NCI-H748 (cell line): Measurements from ENCODE around the gene HSD17B12.

Experiments used
- DNase-seq: peaks from one replicate; lab custom pipeline; 2025; ENCODE audit not compliant: unreplicated experiment; lab: John Stamatoyannopoulos, UW

The HSD17B12 gene

GRCh38 chr11:43861141-43861540 is 180.6 kb downstream of the HSD17B12 start:
- no peak for DNase-seq

GRCh38 chr11:43866520-43866919 is 186.0 kb downstream of the HSD17B12 start:
- no peak for DNase-seq

- DNase-seq: no peak
Observed at GRCh38 chr11:43866969-43867368, 186.4 kb downstream of the HSD17B12 start.

GRCh38 chr11:43868852-43869567 is 188.5 kb downstream of the HSD17B12 start:
- DNase-seq: peak; percentile 53

DNA sequence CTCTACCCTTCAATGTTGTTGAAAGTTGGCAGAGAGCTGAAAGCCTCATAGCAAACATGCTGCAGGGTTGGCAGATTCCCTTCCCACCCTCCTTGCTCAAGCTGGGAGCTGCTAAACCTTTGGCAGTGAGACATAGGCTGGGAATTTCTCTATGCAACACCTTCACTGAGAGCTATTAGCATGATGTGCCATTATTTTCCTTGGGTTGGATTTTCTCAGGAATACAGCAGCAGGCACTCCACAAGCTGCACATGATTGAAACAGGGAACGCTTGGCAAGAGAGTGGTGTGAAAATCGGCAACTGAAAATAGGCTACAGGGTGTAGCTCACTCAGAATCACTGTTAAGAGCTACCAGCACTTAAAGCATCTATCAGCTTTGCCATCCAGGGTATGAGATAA is 190.5 kb downstream of the HSD17B12 start:
- no peak for DNase-seq

DNA sequence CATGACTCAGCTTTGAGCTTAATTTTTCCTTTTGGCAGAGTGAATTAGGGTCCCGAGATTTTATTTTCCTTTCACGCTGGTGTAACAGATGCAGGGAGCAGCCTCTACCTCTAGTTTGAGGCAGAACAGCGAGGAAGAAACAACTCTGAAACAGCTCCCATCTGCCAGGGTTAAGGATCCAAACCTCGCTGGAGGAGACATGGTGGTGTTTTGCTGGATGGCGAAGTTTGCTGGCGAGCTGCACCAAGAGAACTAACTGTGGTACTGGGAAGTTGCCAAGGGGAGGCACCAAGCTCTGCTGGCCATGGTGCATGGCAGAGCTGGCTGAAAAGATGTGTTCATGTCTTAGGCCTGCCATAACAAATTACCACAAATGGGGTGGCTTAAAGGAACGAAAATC is 192.5 kb downstream of the HSD17B12 start:
- DNase-seq: no peak

GRCh38 chr11:43874078-43874477 is 193.5 kb downstream of the HSD17B12 start:
- no peak for DNase-seq

GRCh38 chr11:43874738-43875137 is 194.2 kb downstream of the HSD17B12 start:
- DNase-seq: no peak

DNA sequence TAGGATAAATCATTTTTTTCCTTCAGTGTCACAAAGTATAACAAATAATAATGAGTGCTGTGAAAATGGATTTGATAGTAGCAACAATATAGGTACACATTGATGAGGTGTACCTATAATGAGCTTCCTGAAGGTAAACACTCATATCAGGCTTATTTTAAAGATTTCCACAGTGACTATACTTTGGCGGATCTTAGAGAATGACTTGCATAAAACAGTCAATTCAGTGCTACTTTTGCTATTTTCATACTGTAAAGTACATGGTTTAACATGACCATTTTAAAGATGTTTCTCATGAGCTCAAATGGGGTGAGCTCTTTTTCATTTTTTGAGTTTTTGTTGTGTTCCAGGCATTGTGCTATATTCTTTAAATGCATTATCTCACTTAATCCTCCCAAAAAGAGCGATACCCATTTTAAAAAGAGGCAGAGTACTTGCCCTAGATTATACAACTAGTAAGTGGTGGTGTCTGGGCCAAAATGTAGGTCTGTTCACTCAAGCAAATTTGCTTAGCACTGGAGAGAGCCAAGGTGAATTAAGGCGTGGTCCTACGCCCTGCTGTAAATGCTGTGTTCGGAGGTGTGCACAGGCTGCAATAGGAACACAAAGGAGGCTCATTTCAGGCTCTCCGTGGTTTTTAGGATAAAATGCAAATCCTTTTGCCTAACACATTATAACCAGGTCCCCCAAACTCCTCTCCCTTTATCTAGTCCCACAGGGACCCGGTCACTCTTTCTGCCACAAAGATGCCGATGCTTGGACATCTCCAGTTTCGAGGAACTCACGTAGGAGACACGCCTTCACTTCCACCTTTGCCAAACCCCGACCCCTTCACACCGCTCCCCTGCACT is 199.5 kb downstream of the HSD17B12 start:
- peak; percentile 30 for DNase-seq

- peak; percentile 96 for DNase-seq
Observed at GRCh38 chr11:43880640-43881159, 200.2 kb downstream of the HSD17B12 start, which contains the start of gene ALKBH3. TSS of gene ALKBH3 (plus strand) at chr11:43880831. CDS start at chr11:43882653, 1,822 bp downstream.

GRCh38 chr11:43892851-43893250 is 212.3 kb downstream of the HSD17B12 start:
- no peak for DNase-seq

GRCh38 chr11:43894546-43894945 is 214.0 kb downstream of the HSD17B12 start:
- DNase-seq: no peak

DNA sequence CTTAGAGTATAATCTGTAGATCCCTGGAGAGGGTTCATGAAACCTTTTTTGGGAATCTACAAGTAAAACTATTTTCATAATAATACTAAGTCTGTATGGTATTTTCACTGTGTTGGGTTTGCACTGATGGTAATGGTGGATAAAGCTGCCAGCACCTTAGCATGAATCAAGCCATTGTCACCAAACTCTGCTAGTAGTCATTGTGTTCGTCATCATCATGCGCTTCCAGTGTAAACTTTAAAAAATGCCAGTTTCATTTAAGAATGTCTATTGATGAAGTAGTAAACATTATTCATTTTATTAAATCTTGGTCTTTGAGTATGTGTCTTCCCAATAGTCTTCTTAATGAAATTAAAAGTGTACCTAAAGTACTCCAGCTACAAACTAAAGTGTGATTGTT is 215.1 kb downstream of the HSD17B12 start:
- no peak for DNase-seq

DNA sequence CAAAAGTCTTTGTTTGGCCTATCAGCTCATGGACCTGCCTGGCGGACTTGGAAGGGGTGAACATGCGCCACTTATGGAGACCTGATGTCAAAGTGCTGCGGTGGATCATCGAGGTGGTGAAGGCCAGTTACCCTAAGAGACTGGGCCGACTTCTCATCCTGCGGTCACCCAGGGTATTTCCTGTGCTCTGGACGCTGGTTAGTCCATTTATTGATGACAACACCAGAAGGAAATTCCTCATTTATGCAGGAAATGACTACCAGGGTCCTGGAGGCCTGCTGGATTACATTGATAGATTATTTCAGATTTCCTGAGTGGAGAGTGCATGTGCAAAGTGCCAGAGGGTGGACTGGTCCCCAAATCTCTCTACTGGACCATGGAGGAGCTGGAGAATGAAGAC is 218.0 kb downstream of the HSD17B12 start:
- DNase-seq: no peak

- DNase-seq: no peak
Observed at GRCh38 chr11:43899094-43899493, 218.6 kb downstream of the HSD17B12 start.

- DNase-seq: no peak
Observed at GRCh38 chr11:43901551-43901950, 221.0 kb downstream of the HSD17B12 start.

DNA sequence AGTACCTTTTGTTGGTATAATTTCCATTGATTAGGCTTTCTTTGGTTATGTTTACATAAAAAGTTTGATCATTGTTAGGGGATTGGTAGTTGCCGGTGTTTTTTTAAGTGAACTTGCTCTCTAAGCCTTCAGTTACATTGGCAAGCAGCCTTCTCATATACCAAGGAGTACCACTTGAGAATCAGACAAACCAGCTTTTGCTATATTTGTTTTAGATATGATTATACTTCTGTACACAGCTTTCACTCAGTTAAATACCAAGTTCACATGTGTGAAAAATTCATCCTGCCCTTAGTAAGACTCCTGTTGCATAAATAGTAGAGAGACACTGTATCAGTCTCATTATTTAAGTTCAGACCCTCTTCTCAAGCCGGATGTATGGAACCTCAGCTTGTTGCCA is 222.5 kb downstream of the HSD17B12 start:
- DNase-seq: no peak

DNA sequence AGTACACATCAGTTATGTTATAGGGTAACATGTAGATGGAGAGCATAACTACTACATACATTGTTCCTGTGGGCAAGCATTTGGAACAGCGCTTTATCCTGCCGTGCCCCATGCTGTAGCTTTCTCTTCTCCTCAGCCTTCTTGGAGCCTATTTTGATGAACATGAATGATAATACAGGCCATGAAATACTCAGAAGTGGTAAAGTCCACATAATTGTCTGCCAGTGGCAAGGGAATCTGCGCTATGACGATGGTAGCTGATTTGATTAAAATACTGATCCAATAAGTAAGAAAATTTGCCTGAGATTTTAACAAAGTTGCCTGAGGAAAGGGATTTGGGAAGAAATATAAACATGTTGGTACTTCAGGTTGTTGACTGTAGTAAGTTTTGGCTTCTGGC is 223.4 kb downstream of the HSD17B12 start:
- DNase-seq: no peak

DNA sequence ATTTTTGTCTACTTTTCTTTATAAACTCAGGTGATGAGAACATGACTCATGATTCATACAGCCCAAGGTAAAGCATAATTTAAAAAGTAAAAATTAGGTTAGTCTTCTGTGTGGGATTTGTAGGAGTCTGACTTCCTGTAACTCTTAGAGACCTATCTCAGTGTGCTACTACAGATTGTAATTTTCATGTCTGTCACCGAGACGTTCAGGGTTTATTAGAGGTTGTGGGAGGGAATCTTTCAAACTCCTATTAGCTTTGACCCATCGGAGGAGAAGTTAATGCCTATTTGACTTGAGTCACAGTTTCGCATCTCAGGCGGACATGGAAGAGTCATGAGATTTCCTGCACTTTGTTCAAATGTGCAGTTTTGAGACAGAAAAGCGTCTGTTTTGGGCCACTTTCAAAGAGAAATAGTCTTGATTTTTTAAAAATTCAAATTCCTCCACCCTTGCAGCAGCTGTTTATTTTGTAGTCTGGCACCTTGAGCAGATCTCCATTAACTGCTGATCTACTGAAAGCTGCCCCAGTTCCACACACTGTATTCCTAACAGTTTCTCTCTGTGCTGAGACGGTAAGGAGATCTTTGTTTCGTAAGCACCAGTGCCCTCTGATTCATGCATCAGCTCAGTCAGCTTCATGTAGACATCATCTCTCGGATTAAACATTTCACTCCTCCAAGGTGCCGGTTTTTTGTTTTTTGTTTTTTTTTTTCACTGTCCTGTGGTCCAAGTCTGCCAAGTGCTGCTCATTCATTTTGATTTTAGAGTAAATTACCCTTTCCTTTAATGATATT is 224.4 kb downstream of the HSD17B12 start:
- no peak for DNase-seq

- DNase-seq: peak; percentile 54
Observed at GRCh38 chr11:43905813-43906241, 225.3 kb downstream of the HSD17B12 start.
